Measurements from ENCODE around the gene DHDDS.

GRCh38 chr1:26500488-26501175 lies 68.5 kb downstream of the DHDDS start:
- TF ChIP-seq CTCF (IDR thresholded peaks at IDR 0.05), result peak; percentile 76
- no peak for TF ChIP-seq ZFX (IDR thresholded peaks at IDR 0.05; ENCODE audit: borderline replicate concordance)

All from 22Rv1 (cell line).